Measurements from ENCODE around the gene KRTAP6-3.

DNA sequence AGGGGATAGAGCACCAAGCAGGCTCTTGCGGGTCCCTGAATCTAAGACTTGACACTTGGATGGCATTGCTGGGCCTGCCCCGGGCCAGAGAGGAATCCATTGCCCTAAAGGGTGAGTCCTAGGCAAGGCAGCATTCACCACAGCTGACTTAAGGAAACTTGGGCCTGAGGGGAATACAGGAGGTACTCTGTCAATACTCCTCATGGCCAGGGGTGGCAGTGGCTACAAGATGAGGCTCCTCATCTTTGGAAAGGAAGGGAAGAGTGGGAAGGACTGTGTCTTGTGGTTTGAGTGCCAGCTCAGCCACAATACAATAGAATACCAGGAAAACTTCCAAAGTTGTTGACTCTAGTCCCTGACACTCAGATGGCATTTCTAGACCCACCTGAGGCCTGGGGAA lies 13.7 kb downstream of the KRTAP6-3 start:
- no peak for TF ChIP-seq CTCF (IDR thresholded peaks at IDR 0.05)
- no peak for TF ChIP-seq POLR2A (IDR thresholded peaks at IDR 0.05)
- no peak for TF ChIP-seq EP300 (IDR thresholded peaks at IDR 0.05)

Data from sigmoid colon (tissue), 4 donors.